Upper lobe of left lung (tissue), 6 donors: ENCODE data around the gene TNFSF12. TPM values are rescaled to one million over a fixed set of nuclear protein-coding genes. Genes with fewer than 3 reads are reported as not detected.

Experiments used
- ATAC-seq, 2 donors: fragments of 200-7000 bp; cut with Tn5 transposase; one replicate each; pipeline ENCODE4 v1.9.1; 2022; ENCODE audit warnings: mild to moderate bottlenecking in 2 of 2, moderate library complexity in 2 of 2; ENCODE audit not compliant: low FRiP score in 2 of 2
- DNase-seq, 2 donors: peaks; one replicate each; pipeline ENCODE4 v3.0.0-alpha.2; 2019 to 2020
- H3K27ac ChIP-seq, 4 donors: fragments of 200-600 bp; sonication (generic); one replicate each; pipeline ENCODE4 v1.5.1; 2016 to 2019
- H3K27me3 ChIP-seq, 4 donors: fragments of 200-600 bp; sonication (generic); one replicate each; pipeline ENCODE4 v1.5.1; 2017 to 2019
- H3K36me3 ChIP-seq, 4 donors: fragments of 200-600 bp; sonication (generic); one replicate each; pipeline ENCODE4 v1.5.1; 2016 to 2019
- H3K4me1 ChIP-seq, 4 donors: fragments of 200-600 bp; sonication (generic); one replicate each; pipeline ENCODE4 v1.5.1; 2018 to 2019
- H3K4me3 ChIP-seq, 4 donors: fragments of 200-600 bp; sonication (generic); one replicate each; pipeline ENCODE4 v1.5.1; 2017 to 2019; ENCODE audit warnings: mild to moderate bottlenecking in 2 of 4, moderate library complexity in 1 of 4
- H3K9me3 ChIP-seq, 4 donors: fragments of 200-600 bp; sonication (generic); one replicate each; pipeline ENCODE4 v1.5.1; 2018 to 2019
- CTCF ChIP-seq, 6 experiments: fragments of 450-650 bp in 4 of 6; fragments of 200-600 bp in 2 of 6; sonication (generic) in 2 of 6; IDR thresholded peaks; one replicate each; pipeline ENCODE4 v1.5.1; 2016 to 2019; ENCODE audit warnings: antibody characterized with exemption in 6 of 6
- EP300 ChIP-seq, 4 donors: sonication (generic); formaldehyde crosslinking; IDR thresholded peaks; one replicate each; pipeline ENCODE4 v1.5.1; 2017; ENCODE audit warnings: antibody characterized with exemption in 4 of 4, control low read depth in 2 of 4
- POLR2A ChIP-seq, 4 donors: fragments of 450-650 bp; IDR thresholded peaks; one replicate each; pipeline ENCODE4 v1.5.1; 2016 to 2017; ENCODE audit warnings: antibody characterized with exemption in 4 of 4, mild to moderate bottlenecking in 2 of 4
- POLR2AphosphoS5 ChIP-seq, 2 donors: sonication (generic); formaldehyde crosslinking; IDR thresholded peaks; one replicate each; pipeline ENCODE4 v1.5.1; 2017; ENCODE audit warnings: antibody characterized with exemption in 2 of 2
- WGBS, 2 donors: methylation state at CpG; one replicate each; pipeline ENCODE4 v1.1.5; 2017 to 2018; 5-methylcytosine and 5-hydroxymethylcytosine counted together
- total RNA-seq, 6 donors: library from RNA; depleted of rRNA in 4 of 6; stranded (reverse); fragments of >200 nt in 4 of 6; gene quantifications; one replicate each; pipeline versions ENCODE4 v1.1.0 to v1.2.1, GENCODE V29; 2016 to 2021
- donor health status: DM: no; HTN: no; CAD: no; lungs with moderate emphysema.
- donor health status: DM: no; HTN: yes; CAD: no; lungs with severe emphysema.

Gene TNFSF12
- total RNA-seq, 6 donors from 2014 or later, result 32.3 to 158 (median 73.2) TPM

DNA sequence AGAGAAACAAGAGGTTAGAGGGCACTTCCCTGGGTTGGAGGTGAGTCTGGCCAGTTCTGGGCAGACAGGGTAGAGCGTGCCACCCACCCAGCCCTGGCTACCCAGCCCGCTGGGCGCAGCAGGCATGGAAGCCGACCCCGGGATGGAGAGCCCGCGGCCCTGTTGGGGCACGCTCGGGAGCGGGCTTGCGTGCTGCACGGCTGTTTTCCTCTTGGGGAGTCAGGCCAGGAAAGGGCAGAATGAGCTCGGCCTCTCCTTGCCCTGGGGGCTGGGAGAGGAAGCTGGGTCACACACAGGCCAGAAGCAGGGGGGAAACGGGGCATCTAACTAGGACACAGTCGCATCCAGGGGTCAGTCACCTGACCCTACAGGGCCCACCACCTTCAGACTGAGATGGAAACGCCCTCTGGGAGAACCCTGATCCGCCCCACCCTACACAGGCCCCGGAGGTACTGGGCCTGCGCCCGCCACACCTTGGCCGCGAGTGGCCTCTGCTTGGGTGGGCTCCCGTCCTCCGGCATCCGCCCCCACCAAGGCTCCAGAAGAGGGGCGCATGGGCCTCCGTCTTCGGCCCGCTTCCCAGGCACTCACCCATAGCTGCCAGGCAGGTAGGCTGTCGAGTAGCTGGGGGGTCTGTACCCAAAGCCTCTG, 39.8 kb downstream of the TNFSF12 start:
- Histone ChIP-seq H3K4me1 (peaks cover 26 to 28% (median 28%) of the 10 kb centered on the region in 4 donors), H3K9me3 (no peaks in the 10 kb centered on the region), H3K27ac (peak overlapping the region; percentile 12 to 59 (median 32)), H3K27me3 (no peaks in the 10 kb centered on the region), H3K4me3 (peak overlapping the region; percentile 18 to 38 (median 26)), H3K36me3 (peaks cover 20 to 63% (median 52%) of the 10 kb centered on the region in 4 donors)
- DNase-seq (peak in 1 of 2 donors; percentile 75), ATAC-seq (no peak)
- 85 to 94% methylated on average over 10 to 20 of the region's 30 CpGs for WGBS, 2 donors
- no peak for TF ChIP-seq POLR2A (IDR thresholded peaks at IDR 0.05)
- no peak for TF ChIP-seq POLR2AphosphoS5 (IDR thresholded peaks at IDR 0.05)
- no peak for TF ChIP-seq EP300 (IDR thresholded peaks at IDR 0.05)
- TF ChIP-seq CTCF (IDR thresholded peaks at IDR 0.05), result no peak

GRCh38 chr17:7589204-7589868, 40.5 kb downstream of the TNFSF12 start:
- DNase-seq (peak; percentile 84 to 94), ATAC-seq (peak; percentile 82 to 93)
- H3K9me3 ChIP-seq, result no peaks in the 10 kb centered on the region
- TF ChIP-seq CTCF (IDR thresholded peaks at IDR 0.05) (peak; percentile 87 to 94 (median 93)), POLR2AphosphoS5 (IDR thresholded peaks at IDR 0.05) (peak in 1 of 2 donors; percentile 25), POLR2A (IDR thresholded peaks at IDR 0.05) (no peak)
- WGBS, 2 donors, result 38 to 52% methylated on average over 14 to 43 of the region's 56 CpGs
- no peaks in the 10 kb centered on the region for H3K27me3 ChIP-seq
- H3K4me1 ChIP-seq, result peaks cover 24 to 26% (median 25%) of the 10 kb centered on the region in 4 donors
- H3K4me3 ChIP-seq, result peak overlapping the region; percentile 18 to 38 (median 26)
- H3K36me3 ChIP-seq, result peaks cover 26 to 69% (median 58%) of the 10 kb centered on the region in 4 donors
- H3K27ac ChIP-seq, result peak overlapping the region; percentile 12 to 59 (median 32)

- TF ChIP-seq CTCF (IDR thresholded peaks at IDR 0.05) (no peak), POLR2A (IDR thresholded peaks at IDR 0.05) (no peak), POLR2AphosphoS5 (IDR thresholded peaks at IDR 0.05) (no peak), EP300 (IDR thresholded peaks at IDR 0.05) (no peak)
Measured at GRCh38 chr17:7589891-7590691, 41.2 kb downstream of the TNFSF12 start, which contains the start of gene SOX15. Gene SOX15, minus strand, starts transcription at chr17:7590094. Its CDS starts 418 bp downstream, at chr17:7589676.

DNA sequence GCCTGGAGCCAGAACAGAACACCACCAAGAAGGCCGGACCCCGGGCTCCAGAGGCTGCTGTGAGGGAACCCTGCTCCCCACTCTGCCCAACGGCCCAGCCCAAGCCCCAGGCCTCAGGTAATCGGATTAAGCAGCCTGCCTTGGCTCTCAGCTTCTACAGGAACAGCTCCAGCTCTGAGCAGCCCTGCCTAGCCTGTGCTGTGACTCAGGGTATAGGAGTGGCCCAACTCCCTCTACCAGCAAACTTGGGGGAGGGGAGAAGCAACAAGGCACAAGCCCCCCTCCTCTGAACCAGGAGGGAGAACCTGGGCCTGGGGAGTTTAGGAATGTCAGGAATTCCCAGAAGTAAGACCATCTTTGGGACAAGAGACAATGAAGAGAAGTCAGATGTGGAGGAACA, 41.9 kb downstream of the TNFSF12 start:
- TF ChIP-seq POLR2A (IDR thresholded peaks at IDR 0.05) (no peak), CTCF (IDR thresholded peaks at IDR 0.05) (no peak), POLR2AphosphoS5 (IDR thresholded peaks at IDR 0.05) (no peak), EP300 (IDR thresholded peaks at IDR 0.05) (no peak)
- Histone ChIP-seq H3K4me1 (peaks cover 12 to 13% (median 13%) of the 10 kb centered on the region in 4 donors), H3K27ac (no peak overlapping the region), H3K36me3 (peaks cover 29 to 83% (median 72%) of the 10 kb centered on the region in 4 donors), H3K27me3 (no peaks in the 10 kb centered on the region), H3K4me3 (no peak overlapping the region), H3K9me3 (no peaks in the 10 kb centered on the region)
- DNase-seq, result no peak
- 82 to 100% methylated on average over 1 to 4 of the region's 4 CpGs for WGBS, 2 donors
- no peak for ATAC-seq

More at GRCh38 chr17:7589891-7590691, 41.2 kb downstream of the TNFSF12 start, which contains the start of gene SOX15:
- ATAC-seq (peak in 1 of 2 donors; percentile 23), DNase-seq (peak in 1 of 2 donors; percentile 76)
- Histone ChIP-seq H3K27ac (peak within 1 kb of the TSS; percentile 12 to 59 (median 32)), H3K27me3 (no peaks in the 10 kb centered on the region), H3K36me3 (peaks cover 29 to 77% (median 66%) of the 10 kb centered on the region in 4 donors), H3K9me3 (no peaks in the 10 kb centered on the region), H3K4me3 (peak within 1 kb of the TSS; percentile 18 to 38 (median 26)), H3K4me1 (peaks cover 16 to 18% (median 17%) of the 10 kb centered on the region in 4 donors)
- WGBS, 2 donors, result 73 to 75% methylated on average over 18 to 23 of the region's 24 CpGs
